ENCODE measurements around the gene RABGAP1L.
"Not testable (repeated sequence)": the region's sequence is repeated elsewhere in the genome, so short reads cannot be mapped to it uniquely, and the experiment has no call there.

RABGAP1L gene

GRCh38 chr1:174710868-174711845, 551.8 kb downstream of the RABGAP1L start:
- Histone ChIP-seq H3K36me3 (replicated peaks) (no peaks in the 10 kb centered on the region), H3K27ac (no peak overlapping the region), H3K27me3 (replicated peaks) (no peaks in the 10 kb centered on the region), H3K4me3 (ENCODE audit: low read depth, low read length) (no peak overlapping the region)
- in situ Hi-C loops (cut with HindIII; ENCODE audit: low pct_ligation_motif_present, low sequenced_read_pairs): no loop called here
- DNase-seq: no peak
- no peak for TF ChIP-seq CTCF (IDR thresholded peaks at IDR 0.05; ENCODE audit: low read depth, low read length, missing control alignments)

- H3K4me3 ChIP-seq (ENCODE audit: low read depth, low read length); H3K36me3 ChIP-seq (replicated peaks); H3K27me3 ChIP-seq (replicated peaks); in situ Hi-C loops (cut with HindIII; ENCODE audit: low pct_ligation_motif_present, low sequenced_read_pairs); DNase-seq; H3K27ac ChIP-seq: not testable (repeated sequence)
Observed at GRCh38 chr1:174711848-174712247, 552.5 kb downstream of the RABGAP1L start.

GRCh38 chr1:174712541-174712940, 553.2 kb downstream of the RABGAP1L start:
- TF ChIP-seq CTCF (IDR thresholded peaks at IDR 0.05; ENCODE audit: low read depth, low read length, missing control alignments): no peak
- no peak for DNase-seq

GRCh38 chr1:174713796-174714195, 554.5 kb downstream of the RABGAP1L start:
- Histone ChIP-seq H3K27ac (no peak overlapping the region), H3K27me3 (replicated peaks) (no peaks in the 10 kb centered on the region), H3K4me3 (ENCODE audit: low read depth, low read length) (no peak overlapping the region), H3K36me3 (replicated peaks) (no peaks in the 10 kb centered on the region)
- in situ Hi-C loops (cut with HindIII; ENCODE audit: low pct_ligation_motif_present, low sequenced_read_pairs): no loop called here
- no peak for DNase-seq
- TF ChIP-seq CTCF (IDR thresholded peaks at IDR 0.05; ENCODE audit: low read depth, low read length, missing control alignments): no peak

More at GRCh38 chr1:174712541-174712940, 553.2 kb downstream of the RABGAP1L start:
- Histone ChIP-seq H3K36me3 (replicated peaks) (no peaks in the 10 kb centered on the region), H3K27ac (no peak overlapping the region), H3K27me3 (replicated peaks) (no peaks in the 10 kb centered on the region), H3K4me3 (ENCODE audit: low read depth, low read length) (no peak overlapping the region)
- in situ Hi-C loops (cut with HindIII; ENCODE audit: low pct_ligation_motif_present, low sequenced_read_pairs): no loop called here

- in situ Hi-C loops (cut with HindIII; ENCODE audit: low pct_ligation_motif_present, low sequenced_read_pairs): no loop called here
- no peak for DNase-seq
- no peak overlapping the region for H3K4me3 ChIP-seq (ENCODE audit: low read depth, low read length)
- H3K27me3 ChIP-seq (replicated peaks): no peaks in the 10 kb centered on the region
- no peak overlapping the region for H3K27ac ChIP-seq
- no peaks in the 10 kb centered on the region for H3K36me3 ChIP-seq (replicated peaks)
- no peak for TF ChIP-seq CTCF (IDR thresholded peaks at IDR 0.05; ENCODE audit: low read depth, low read length, missing control alignments)
Observed at GRCh38 chr1:174719194-174719593, 559.9 kb downstream of the RABGAP1L start.

GRCh38 chr1:174720618-174721017, 561.3 kb downstream of the RABGAP1L start:
- H3K27me3 ChIP-seq (replicated peaks): no peaks in the 10 kb centered on the region

More at GRCh38 chr1:174720618-174721017, 561.3 kb downstream of the RABGAP1L start:
- Histone ChIP-seq H3K4me3 (ENCODE audit: low read depth, low read length) (no peak overlapping the region), H3K27ac (no peak overlapping the region), H3K36me3 (replicated peaks) (no peaks in the 10 kb centered on the region)
- in situ Hi-C loops (cut with HindIII; ENCODE audit: low pct_ligation_motif_present, low sequenced_read_pairs): no loop called here
- no peak for TF ChIP-seq CTCF (IDR thresholded peaks at IDR 0.05; ENCODE audit: low read depth, low read length, missing control alignments)
- no peak for DNase-seq
